Stimulated activated CD8-positive, alpha-beta memory T cell treated with anti-CD3 and anti-CD28 coated beads, Interleukin-2, amount 100 ng/mL, for 1 hour (primary cell): ENCODE measurements around the gene CFD.
"Not testable (repeated sequence)": the region's sequence is repeated elsewhere in the genome, so short reads cannot be mapped to it uniquely, and the experiment has no call there.

Source experiments
- DNase-seq, 2 donors: peaks; one replicate each; pipeline ENCODE4 v3.0.0-alpha.2; 2020; ENCODE audit warnings: low read depth in 2 of 2

Gene CFD

DNA sequence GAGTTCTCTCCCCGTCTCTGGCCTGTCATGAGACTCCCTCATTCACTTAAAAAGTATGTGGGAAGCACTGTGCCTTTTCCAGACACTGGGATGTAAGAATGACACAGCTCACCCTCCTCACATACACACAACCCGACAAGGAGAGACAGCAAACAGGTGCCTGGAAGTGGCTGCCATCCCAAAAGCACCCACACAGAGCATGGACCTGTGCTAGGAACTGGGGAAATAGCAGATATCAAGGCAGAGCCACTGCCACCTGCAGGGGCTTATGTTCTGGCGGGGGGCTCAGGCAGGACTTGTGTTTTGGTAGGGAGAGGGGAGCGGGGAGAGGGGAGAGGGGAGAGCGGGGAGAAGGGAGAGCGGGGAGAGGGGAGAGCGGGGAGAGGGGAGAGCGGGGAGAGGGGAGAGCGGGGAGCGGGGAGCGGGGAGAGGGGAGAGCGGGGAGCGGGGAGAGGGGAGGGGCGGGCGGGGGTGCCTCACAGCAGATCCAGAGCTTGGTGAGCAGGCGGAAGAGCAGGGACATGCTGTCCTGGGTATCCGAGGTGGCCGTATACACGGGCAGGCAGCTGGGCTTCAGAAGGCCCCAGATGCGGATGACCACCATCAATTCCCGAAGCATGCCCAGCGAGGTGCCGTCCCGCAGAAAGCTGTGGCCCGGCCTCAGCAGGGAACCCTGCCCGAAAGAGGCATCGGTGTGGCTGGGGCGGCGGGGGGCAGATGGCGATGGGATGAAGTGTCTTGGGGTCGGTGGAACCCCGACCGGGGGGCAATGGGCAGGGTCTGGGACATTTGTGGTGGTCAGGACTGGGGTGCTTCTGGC, 12.2 kb downstream of the CFD start:
- DNase-seq, result no peak

DNA sequence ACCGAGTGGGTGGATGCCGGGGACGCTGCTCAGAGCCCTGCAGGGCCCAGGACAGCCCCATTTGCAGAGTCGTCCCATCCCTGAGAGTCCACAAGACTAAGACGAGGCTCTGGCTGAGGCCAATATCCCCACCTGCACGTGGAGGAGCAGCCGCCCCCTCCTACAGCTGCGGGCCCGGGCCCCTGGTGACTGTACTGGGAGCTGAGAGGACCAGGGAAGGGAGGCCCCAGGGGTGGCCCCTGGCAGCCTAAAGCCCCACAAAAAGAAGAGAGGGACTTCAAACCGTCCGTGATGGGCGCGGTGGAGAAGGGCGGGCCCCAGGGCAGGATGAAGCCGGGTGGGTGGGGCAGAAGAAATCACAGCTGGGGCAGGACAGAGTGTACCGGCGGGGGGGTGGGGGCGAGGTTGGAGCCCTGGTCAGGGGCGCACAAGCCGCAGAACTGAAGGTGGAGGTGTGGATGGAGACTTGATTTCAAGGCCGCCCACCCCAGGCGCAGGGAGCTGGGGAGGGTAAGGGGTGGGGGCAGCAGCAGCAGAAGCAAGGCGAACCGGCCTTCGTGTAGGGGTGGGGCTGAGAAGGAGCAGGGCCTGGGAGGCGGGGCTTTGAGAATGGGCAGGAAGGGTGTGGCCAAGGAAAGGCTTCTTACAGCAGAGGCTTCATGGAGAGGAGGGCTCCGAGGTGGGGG, 12.9 kb downstream of the CFD start:
- peak in 1 of 2 donors; percentile 72 for DNase-seq

DNA sequence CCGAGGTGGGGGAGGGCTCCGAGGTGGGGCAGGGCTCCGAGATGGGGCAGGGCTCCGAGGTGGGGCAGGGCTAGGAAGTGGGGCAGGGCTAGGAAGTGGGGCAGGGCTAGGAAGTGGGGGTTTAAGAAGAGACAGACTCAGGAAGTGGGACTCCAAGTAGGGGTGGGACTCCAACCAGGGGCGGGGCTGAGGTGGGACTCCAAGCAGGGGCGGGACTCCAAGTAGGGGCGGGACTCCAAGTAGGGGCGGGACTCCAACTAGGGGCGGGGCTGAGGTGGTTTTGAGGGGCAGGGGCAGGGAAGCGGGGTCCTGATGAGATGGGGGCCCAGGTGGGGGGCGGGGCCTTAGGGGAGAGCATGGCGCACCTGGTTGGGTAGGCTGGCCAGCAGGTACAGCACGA, 13.6 kb downstream of the CFD start:
- peak; percentile 51 to 59 for DNase-seq

DNA sequence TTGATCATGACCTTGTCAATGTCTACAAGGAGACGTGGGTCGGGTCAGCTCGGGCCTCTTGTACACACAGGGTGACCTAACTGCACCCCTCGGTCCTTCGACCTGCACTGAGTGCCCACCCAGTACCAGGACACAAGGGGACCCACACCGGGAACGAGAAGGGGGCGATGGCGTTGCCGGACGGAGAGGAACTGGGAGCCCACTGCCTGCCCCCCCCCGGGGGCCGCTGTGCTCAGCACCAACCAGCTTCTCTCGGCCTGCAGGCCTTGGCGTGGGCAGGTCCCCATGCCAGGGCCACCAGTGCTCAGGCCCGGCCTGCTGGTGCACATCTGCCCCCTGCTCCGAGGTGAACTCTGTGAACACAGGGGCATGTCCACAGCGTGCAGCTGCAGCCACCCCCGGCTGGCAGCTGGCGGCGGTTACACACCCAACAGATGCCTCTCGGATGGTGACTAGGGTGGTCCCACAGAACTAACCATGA, 14.1 kb downstream of the CFD start:
- DNase-seq, result no peak

DNA sequence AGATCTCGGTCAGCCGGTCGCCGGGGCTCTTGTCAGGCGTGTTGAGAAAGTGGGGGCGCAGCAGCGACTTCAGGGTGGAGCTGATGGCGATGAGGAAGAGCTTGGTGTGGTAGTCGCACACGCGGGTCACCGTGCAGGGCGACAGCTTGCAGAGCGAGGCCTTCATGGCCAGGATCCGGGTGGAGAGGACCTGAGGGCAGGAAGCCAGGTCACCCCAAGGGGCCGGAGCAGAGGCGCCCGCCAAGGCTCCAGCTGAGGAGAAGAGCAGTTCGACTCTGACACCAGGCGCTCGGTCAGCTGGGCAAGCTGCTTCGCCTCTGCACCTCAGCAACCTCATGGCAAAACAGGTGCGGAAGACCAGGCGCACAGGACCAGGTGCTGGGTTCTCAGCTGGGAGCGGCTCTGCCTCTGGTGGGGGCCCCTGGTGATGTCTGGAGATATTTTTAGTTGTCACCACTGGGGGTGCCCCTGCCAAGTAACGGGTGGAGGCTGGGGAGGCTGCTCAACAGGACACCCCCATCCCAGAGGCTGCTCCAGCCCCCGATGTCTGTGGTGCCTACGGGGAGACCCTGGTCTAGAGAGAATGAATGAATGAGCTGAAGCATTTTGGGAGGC, 15.9 kb downstream of the CFD start:
- no peak for DNase-seq

DNA sequence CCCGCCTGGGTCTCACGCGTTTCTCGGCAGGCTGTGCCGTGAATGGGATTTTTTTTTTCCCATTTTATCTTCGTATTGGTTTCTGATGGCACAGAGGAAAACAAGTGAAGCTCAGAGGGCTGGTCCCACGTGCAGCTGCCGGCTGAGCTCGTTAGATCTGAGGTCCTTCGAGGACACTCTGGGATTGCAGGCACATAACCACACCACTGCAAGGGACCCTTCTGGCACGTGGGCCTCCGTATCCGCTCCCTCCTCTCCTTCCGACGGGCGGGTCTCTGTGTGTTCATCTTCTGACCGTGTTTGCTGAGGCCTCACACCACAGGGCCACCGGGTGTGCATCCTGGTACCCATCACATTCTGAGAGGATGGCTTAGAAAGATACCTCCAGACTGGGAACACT, 16.6 kb downstream of the CFD start:
- no peak for DNase-seq

DNA sequence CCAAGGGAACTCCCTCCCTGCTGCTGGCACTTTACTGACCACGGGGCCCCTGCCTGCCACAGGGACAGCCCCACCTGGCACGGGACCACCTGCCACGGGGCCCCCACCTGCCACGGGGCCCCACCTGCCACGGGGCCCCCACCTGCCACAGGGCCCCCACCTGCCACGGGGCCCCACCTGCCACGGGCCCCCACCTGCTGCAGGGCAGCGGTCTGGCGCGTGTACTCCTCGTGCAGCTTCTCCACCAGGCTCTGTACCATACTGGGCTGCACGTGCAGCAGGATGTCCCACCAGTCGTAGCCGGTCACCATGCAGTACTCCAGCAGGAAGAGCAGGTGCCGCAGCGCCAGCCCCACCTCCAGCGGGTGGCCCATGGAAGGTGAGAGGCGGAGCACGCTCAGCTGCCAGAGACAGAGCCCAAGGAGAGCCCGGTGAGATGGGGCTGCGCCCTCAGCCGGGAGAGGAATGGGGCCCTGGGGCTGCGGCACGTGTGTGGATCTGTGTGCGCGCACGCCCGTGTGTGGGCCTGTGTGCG, 17.4 kb downstream of the CFD start:
- DNase-seq, result no peak

DNA sequence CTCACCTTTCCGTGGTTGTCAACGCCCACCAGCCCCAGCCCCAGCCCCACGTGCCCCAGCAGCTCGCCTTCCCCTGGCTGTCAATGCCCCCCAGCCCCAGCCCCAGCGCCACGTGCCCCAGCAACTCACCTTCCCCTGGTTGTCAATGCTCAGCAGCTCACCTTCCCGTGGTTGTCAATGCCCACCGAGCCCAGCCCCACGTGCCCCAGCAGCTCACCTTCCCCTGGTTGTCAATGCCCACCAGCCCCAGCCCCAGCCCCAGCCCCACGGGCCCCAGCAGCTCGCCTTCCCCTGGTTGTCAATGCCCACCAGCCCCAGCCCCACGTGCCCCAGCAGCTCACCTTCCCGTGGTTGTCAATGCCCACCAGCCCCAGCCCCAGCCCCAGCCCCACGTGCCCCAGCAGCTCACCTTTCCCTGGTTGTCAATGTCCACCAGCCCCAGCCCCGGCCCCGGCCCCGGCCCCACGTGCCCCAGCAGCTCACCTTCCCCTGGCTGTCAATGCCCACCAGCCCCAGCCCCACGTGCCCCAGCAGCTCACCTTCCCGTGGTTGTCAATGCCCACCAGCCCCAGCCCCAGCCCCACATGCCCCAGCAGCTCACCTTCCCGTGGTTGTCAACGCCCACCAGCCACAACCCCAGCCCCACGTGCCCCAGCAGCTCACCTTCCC, 18.7 kb downstream of the CFD start:
- not testable (repeated sequence) for DNase-seq

DNA sequence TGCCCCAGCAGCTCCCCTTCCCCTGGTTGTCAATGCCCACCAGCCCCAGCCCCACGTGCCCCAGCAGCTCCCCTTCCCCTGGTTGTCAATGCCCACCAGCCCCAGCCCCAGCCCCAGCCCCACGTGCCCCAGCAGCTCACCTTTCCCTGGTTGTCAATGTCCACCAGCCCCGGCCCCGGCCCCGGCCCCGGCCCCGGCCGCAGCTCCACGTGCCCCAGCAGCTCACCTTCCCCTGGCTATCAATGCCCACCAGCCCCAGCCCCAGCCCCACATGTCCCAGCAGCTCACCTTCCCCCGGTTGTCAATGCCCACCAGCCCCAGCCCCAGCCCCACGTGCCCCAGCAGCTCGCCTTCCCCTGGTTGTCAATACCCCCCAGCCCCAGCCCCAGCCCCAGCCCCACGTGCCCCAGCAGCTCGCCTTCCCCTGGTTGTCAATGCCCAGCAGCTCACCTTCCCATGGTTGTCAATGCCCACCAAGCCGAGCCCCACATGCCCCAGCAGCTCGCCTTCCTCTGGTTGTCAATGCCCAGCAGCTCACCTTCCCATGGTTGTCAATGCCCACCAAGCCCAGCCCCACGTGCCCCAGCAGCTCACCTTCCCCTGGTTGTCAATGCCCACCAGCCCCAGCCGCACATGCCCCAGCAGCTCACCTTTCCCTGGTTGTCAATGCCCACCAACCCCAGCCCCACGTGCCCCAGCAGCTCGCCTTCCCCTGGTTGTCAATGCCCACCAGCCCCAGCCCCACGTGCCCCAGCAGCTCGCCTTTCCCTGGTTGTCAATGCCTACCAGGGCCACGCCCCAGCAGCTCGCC, 19.5 kb downstream of the CFD start:
- DNase-seq, result not testable (repeated sequence)

DNA sequence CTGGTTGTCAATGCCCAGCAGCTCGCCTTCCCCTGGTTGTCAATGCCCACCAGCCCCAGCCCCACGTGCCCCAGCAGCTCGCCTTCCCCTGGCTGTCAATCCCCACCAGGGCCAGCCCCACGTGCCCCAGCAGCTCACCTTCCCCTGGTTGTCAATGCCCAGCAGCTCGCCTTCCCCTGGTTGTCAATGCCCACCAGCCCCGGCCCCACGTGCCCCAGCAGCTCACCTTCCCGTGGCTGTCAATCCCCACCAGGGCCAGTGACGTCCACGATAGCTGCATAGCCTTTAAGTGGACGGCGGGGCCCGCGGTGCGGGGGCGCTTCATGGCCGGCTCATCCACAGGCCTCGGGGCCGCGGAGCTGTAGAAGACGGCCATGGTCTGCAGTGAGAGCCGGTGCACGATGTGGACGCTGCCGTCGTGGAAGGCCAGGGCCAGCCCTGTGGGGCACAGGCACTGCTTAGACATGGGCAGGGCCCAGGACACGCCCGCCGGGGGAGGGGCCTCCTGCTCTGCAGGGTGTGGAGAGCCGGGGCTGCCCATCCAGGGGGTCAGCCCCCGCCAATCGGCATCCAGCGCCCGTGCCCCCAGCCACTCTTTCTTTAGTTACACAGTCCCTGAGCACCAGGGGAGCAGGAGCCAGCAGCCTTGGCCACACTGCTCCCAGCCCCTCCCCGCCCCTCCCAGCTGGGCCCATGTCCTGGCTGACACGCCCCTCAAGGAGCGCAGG, 20.4 kb downstream of the CFD start:
- DNase-seq, result no peak

DNA sequence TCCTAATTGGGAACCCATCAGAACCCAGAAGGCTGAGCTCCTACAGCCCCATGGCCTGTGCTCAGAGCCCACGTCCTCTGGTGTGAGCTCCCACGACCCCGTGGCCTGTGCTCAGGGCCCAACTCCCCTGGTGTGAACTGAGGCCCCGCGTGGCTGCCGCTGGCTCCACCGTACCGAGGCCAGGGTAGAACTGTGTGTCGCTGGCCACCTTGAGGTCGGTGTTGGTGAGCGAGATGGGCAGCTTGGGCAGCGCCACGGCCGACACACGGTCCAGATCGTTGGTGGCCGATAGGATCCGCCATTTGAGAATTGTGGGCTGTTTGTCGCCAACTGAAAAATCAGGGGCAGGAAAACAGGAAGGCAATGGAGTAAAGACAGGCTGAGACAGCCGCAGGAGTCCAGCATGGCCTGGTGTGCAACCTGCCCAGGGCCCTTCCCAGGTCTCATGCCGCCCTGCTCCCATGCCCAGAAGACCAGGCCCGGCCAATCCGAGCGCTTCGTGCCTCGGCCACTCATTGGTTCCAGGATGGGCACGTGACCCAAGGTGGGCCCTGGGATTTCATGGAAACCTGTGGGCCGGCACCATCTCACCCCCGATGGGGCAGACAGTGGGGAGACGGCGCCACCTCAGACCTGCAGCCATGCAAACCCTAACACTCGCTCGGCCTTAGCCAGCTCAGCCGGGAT, 22.1 kb downstream of the CFD start:
- DNase-seq, result no peak

DNA sequence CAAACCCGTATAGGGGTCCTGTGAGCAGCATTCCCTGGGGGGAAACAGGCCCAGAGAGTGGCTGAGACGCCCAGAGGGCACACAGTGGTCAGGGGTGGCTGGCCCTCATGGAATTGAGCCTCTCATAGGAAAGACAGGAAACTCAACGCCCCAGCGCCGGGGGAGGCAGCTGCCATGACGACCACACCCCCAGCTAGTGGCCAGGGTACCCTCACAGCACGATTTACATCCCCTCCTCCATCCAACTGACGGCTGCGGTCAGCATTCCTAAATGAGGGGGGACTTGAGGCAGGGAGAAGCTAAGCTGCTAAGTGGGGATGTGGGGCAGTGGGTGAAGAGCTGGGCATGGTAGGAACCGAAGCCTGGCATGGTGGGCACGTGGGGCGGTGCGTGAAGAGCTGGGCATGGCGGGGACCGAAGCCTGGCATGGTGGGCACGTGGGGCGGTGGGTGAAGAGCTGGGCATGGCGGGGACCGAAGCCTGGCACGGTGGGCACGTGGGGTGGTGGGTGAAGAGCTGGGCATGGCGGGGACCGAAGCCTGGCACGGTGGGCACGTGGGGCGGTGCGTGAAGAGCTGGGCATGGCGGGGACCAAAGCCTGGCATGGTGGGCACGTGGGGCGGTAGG, 23.5 kb downstream of the CFD start:
- no peak for DNase-seq

DNA sequence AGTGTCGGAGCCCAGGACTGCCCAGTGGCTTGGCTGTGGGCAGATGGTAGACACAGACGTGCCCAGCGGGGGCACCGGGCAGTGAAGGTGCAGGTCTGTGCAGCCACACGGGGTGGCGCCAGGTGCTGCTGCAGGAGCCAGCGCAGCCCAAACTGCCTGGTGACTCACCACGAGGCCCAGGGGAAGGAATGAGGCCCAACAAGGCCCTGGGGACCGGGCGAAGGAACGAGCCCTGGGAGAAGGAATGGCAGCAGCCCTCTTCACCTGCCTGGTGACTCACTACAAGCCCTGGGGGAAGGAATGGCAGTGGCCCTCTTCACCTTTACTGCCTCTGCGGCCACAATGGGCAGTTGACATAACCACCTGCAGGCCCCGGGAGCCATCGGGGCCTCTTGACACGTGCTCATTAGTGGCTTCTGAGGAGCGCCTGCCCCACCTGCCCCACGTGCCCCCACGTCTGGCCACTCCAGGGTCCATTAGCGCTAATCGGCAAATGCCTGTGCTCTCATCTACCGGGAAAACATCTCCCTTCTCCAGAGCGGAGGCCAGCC, 24.3 kb downstream of the CFD start:
- DNase-seq, result no peak

DNA sequence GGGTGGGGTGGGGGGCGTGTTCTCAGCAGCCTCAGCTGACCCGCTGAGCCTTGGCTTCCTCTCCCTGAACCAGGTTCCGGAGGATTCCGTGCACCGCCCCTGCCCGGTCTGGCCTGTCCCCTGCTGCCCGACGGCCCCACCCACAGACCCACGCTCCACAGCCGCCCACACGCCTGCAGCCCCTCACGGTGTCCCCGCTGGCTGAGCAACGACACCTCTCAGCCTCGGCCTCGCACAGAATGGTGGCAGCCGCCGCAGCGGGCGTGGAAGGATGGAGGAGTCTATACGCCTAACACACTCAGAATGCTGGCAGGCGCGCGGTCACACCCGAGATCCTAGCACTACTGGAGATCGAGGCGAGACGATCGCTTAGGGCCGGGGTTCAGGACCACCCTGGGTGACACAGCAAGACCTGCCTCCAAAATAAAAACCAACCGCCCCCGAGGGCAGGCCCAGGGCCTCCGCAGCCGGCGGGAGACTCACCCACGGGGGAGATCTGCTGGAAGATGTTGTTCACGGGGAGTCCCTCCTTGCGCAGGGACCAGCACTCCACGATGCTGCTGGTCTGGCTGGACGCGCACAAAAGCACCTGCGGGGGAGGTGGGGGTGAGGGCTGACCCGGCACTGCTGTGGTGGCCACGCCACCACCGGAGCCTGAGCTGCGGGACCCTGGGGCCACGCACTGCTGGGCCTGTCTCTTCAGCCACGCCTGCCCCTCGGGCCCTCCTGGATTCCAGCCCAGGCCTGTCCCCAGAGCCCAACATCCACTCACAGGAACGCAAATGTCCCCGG, 25.2 kb downstream of the CFD start:
- DNase-seq, result no peak

DNA sequence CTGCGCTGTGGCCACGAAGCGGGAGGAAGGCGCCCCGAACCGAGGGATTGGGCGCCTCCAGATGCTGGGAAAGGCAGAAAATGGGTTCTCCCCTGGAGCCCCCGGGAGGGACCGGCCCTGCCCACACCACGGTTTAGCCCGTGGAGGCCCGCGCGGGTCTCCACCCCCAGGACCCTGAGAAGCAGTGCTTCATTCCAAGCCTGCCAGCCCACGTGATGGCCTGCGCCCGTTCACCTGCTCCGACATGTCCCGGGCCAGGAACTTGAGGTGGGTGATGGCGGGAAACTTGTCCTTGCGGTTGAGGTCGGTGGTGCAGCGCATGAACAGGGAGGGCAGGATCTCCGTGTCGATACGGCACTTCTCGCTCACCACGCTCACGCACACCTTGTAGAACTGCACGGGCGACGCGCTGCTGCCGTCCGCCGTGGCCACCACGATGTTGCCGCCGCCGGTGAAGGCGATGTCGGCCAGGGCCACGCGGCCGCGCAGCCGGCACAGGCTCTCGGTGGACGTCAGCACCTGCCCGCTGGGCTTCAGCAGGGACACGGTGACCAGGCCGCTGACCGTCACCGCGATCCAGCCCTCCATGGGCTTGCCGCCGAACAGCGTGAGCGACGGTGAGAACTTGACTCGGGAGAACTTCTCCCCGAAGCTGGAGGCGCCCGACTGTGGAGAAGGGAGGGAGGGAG, 26.2 kb downstream of the CFD start:
- no peak for DNase-seq

DNA sequence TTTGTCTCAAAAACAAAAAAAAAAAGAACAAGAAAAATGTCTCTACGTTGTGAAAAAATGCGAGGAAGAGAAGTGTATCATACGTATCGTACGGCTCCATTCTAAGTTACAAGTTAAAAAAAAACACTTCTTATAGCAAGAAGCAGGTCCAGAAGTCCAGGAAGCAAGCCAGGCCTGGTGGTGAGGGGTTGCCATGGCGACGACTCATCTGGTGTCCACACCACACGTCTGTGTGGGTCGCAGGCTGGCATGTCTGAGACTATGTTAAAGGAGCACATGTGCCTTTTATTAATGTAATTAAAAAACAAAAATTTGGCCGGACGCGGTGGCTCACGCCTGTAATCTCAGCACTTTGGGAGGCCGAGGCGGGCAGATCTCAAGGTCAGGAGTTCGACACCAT, 27.6 kb downstream of the CFD start:
- no peak for DNase-seq

DNA sequence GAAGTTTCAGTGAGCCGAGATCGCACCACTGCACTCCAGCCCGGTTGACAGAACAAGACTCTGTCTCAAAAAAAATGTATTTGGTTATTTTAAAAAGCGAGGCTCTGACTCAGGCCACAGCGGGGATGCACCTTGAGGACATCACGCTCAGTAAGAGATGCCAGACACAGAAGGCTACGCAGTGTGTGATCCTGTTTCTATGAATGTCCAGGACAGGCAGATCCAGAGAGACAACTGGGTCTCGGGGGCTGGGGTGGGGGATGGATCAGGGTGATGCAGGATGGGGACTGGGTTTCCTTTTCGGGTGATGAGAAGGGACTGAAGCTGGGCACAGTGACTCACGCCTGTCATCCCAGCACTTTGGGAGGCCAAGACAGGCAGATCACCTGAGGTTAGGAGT, 28.1 kb downstream of the CFD start:
- DNase-seq, result no peak
